GM18502 (cell line): Measurements from ENCODE around the gene CPSF4L.
A peak's percentile ranks its signal among the peaks of the same experiment; 100 is the strongest.
"Not testable (repeated sequence)": the region's sequence is repeated elsewhere in the genome, so short reads cannot be mapped to it uniquely, and the experiment has no call there.

Source experiments
- ATAC-seq: cut with Tn5 transposase; IDR thresholded peaks from one replicate; pipeline ENCODE4 v1.9.1; 2021; ENCODE audit warnings: mild to moderate bottlenecking; ENCODE audit not compliant: unreplicated experiment, poor library complexity

CPSF4L gene

GRCh38 chr17:73271072-73271471 is 9.4 kb upstream of the CPSF4L start:
- ATAC-seq, result peak; percentile 99

GRCh38 chr17:73269791-73270190 is 8.1 kb upstream of the CPSF4L start:
- no peak for ATAC-seq

- ATAC-seq, result no peak
Measured at GRCh38 chr17:73269329-73269615, 7.6 kb upstream of the CPSF4L start.

DNA sequence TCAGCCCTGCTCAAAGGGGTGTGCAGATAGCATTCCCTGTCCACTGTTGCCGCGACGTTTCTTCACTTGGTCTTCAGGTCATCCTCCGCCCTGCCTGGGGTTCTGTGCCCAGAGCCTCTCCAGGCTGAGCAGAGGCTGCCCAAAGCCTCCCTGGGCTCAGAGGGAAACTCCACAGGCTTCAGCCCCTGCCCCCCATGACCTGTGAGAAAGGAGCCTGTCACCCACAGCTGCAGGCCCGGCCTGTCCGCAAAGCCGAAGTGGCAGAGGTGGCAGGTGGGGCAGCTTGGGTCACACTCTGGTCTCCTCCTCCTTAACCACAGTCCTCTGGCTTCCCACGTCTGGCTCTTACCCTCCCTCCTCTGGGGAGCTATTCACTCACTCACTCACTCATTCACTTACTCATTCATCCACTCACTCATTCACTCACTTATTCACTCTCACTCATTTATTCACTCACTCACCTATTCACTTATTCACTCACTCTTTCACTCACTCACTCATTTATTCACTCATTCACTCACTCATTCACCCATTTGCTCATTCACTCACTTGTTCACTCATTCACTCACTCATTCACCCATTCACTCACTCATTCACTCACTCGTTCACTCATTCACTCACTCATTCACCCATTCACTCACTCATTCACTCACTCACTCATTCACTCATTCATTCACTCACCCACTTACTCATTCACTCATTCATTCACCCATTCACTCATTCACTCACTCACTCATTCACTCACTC is 7.1 kb upstream of the CPSF4L start:
- ATAC-seq, result no peak

DNA sequence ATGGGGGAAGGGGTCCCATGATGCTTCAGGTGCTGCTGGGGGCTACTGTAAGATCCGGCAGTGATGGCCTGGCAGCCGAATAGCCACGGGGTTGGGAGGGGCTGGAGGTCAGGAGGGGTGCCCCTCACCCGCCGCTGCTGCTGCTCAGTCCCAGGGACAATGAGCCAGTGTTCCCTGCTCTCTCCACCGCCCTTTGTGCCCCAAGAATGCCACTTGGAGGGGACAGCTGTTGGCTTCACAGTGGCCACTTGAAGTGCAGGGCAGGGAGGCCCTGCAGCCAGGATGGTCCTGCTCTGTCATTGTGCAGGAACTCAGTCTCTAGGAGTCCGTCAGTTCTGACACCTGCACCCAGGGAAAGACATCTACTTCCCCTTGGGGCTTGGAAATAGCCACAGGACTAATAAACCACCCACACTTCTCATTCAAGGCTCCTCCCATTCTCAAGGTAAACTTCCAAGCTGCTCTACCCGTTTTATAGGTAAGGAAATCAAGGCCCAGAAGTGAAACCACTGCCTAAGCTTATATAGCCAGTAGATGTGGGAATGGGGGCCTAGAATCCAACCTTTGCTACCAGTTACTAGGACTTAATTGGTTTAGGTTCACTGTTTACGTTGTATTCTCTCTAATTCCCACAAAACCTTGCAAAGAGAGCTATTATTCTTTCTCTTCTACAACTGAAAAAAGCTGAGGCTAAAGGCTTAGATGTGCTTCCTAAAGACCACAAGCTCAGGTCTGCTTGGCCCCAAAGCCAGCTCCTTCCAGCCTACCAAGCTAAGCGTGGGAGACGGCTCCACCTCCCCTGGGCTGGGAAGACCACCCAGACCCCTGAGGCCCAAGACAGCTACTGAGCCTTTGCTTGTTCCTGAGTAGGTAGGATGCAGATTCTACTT is 6.2 kb upstream of the CPSF4L start:
- ATAC-seq, result no peak

DNA sequence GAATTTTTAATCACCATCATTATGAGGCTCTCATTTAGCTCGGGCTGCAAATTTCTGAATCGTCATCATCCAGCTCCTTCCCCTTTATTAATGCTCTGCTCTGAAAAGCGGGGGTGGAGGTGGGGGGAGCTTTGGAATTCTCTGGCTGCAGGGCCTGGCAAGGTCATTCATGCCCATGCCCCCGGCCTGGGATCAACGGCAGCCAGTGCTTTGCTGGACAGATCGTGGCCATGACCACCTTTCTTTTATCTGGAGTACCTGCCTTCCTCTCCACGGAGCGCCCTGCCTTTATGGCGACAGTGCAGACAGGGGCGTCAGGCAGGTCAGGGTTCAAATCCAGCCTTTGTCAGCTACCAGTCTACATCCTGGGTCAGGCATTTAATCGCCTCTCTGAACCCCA is 5.1 kb upstream of the CPSF4L start:
- ATAC-seq, result no peak

- no peak for ATAC-seq
Measured at GRCh38 chr17:73265646-73266640, 4.3 kb upstream of the CPSF4L start.

DNA sequence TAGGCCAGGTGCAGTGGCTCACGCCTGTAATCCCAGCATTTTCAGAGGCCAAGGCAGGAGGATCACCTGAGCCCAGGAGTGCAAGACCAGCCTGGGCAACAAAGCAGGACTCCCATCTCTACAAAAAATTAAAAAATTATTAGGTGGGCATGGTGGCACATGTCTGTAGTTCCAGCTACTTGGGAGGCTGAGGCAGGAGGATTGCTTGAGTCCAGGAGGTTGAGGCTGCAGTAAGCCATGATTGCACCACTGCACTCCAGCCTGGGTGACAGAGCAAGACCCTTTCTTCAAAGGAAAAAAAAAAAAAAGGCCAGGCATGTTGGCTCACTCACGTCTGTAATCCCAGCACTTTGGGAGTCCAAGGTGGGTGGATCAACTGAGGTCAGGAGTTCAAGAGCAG is 2.8 kb upstream of the CPSF4L start:
- ATAC-seq, result not testable (repeated sequence)

DNA sequence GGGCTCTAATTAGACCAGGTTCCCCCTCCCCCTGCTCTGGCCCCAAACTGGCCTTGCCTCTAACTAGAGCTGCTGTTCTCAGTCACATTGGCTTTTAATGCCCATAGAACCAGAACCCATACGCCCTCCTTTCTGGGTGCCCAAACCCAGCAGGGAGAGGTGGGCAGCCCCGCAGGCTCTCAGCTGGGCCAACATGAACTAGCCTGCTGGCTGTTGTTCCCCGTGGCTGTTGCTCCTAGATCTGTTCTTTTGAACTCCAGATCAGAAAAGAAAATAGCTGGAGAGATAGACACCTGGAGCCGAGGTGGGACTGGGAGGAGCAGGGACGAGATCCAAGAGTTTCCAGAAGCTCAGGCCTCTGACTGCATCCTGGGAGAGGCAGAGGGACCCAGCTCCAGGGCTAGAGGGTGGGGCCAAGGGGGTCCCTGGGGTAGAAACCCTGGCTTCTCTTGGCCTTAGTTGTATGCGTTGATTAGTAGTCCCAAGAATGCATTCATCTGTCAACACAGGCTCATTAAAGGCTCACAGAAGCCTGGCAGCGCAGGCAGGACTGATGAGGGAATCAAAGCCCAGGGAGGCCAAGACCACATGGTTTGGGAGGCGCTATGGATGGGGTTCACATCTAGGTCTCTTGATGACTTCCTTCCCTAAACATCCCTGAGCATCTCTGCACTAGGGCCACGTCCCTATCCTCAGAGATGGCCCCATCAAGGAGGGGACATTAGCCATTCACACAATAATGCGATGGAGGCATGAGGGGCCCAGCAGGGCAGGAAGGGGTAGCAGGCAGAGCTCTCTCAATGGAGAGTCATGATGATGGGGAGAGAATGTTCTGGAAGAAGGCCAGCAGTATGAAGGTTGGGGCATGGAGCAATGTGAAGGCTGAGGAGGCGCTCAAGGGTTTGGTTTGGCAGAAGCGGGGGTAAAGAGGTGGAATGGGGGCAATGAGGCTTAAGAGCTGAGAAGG is 1.3 kb upstream of the CPSF4L start:
- no peak for ATAC-seq

DNA sequence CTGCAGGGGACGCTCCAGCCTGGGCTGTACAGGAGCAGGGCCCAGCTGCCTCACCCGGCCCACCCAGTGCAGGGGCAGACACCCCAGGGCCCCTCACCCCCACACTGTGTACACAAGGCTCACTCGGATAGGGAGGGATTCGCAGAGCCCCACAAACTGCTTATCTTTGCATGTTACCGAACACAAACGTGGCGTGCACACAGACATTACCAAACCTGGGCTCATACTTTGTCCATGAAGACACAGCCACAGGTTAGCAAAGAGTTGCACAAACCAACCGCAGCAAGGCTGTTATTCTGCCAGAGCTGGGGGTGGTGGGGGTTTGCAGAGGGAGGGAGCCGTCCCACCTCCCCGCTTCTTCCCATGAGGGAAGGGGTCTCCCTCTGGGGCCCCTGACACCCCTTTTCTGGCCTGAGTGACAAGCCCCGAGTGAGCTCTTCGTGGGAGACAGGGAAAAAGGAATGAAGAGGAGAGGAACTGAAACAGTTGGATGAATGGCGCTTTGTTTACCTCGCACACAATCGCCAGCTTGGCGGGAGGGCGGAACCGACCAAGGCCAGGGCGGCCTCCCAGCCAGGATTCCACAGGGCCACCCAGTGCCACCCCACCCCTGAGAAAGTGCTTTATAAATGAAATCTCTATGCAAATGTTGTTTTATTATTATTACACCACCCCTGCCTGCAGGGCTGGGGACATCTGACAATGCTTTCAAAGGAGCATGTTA is 434 bp upstream of the CPSF4L start:
- ATAC-seq, result no peak

GRCh38 chr17:73257516-73257915 is 4.2 kb downstream of the CPSF4L start:
- ATAC-seq, result no peak

DNA sequence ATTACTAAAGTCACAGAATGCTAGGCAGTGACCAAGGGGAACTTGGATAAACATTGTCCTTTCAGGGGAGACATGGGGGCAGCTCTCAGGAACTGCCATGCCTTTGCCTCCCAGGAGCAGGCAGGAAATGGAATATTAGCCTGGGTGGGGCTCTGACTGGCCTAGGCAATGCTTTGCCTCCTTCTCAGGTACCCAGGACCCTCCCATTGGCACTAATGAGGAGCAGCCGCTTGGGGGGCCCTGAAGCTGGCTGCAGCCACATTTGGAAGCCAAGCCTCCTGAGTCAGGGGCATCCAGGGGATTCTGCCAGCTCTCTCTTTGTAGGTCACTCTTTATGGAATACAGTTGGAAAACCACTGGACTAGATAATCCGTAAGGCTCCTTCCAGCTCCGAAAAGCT is 5.5 kb downstream of the CPSF4L start:
- ATAC-seq, result no peak

DNA sequence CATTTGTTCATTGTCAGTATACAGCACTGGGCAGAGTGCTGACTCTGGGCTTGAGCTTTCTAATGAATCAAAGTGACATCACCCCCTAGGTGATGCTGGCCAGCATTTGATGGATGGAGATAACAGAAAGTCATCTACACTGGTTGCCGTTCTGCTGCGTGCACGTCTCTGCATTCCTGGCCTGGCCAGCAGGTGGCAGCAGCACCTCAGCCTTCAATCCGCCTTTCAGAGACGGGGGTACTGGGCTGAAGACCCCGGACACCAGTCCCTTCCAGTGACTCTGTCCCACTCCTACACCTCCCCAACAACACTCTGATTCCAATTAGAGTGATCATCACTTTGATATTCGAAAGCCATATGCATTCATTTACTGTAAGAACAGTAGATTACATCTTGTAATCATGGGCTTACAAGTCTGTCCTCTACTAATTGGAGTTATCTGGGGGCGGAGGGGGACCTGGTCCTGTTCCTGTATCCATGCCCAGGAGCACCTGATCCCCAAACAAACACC is 6.0 kb downstream of the CPSF4L start:
- ATAC-seq, result peak; percentile 63

- ATAC-seq, result no peak
Measured at GRCh38 chr17:73251871-73252270, 9.8 kb downstream of the CPSF4L start.

DNA sequence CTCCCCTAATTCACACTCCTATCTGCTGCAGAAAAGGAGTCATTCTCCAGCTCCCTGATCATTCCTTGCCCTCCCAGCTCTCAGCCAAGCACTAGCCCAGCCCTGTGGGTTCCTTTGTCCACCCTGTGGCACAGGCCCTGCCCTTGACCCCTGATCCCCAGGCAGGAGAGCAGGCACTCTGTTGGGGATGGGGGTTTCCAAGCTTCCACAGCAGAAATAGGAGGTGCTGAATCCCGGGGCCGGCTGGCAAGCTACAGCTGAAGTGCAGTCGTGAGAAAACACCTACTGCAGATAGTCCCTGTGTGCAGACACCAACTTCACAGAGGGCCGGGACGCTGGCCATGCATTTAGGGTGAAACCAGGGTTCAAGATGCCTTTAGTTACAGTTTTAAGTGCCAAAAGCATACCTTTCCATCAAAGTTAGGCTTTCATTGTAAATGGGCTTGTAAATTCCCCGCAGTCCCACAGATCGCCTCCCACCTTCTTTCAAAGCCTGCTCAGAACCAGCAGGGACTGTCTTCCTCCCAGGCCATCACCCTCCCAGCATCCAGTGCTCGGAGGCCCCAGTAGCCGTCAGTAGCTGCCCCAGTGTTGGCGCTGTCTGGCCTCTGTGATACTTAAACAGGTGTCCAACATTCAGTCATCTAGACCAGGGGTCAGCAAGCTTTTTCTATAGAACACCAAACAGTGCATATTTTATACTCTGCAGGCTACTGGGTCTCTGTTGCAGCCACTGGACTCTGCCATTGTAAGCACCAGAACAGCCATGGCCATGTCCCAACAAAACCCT is 10.6 kb downstream of the CPSF4L start:
- ATAC-seq, result no peak

- ATAC-seq, result no peak
Measured at GRCh38 chr17:73249700-73250099, 12.0 kb downstream of the CPSF4L start.

GRCh38 chr17:73248532-73248931 is 13.1 kb downstream of the CPSF4L start:
- ATAC-seq, result no peak

DNA sequence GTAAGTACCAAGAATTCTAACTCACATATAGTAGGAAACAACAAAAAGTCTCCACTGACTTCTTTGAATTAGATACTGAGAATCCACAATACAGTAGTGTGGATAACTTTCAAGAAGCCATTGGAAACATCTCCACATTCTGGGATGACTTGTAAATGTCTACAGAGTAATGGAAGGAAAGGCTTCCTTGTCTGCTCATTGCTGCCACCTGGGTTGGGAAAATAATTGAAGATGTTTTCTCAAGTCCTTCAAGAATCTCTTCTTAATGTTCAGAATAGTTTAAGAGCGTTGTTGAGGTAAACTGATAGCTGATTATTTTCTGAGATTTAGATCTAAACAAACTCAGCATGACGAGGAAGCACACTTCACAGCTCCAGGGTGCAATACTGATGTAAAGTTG is 14.0 kb downstream of the CPSF4L start:
- ATAC-seq, result no peak
